IPS DF 6.9 (cell line): ENCODE results near the gene MOB1B.

Experiments
- DNase-seq: peaks from one replicate; pipeline ENCODE4 v3.0.0-alpha.2; 2013; ENCODE audit warnings: low read depth, low spot score
- H3K27ac ChIP-seq: one replicate; pipeline ENCODE4 v1.5.1; 2013; ENCODE audit warnings: low read length, control low read depth
- H3K27me3 ChIP-seq: 2 replicates; pipeline ENCODE4 v1.6.1; 2013; ENCODE audit warnings: mild to moderate bottlenecking, low read length; ENCODE audit not compliant: control insufficient read depth, insufficient read depth
- H3K36me3 ChIP-seq: 2 replicates; pipeline ENCODE4 v1.6.1; 2013; ENCODE audit warnings: low read length; ENCODE audit not compliant: control insufficient read depth, insufficient read depth
- H3K4me1 ChIP-seq: 2 replicates; pipeline ENCODE4 v1.6.1; 2013; ENCODE audit warnings: low read length; ENCODE audit not compliant: control insufficient read depth, insufficient read depth
- H3K4me3 ChIP-seq: 2 replicates; pipeline ENCODE4 v1.5.1; 2013; ENCODE audit warnings: mild to moderate bottlenecking, low read length
- H3K9me3 ChIP-seq: 2 replicates; pipeline ENCODE4 v1.6.1; 2013; ENCODE audit warnings: low read length, inconsistent platforms; ENCODE audit not compliant: control insufficient read depth, insufficient read depth
- WGBS: extraction: QIAGEN DNeasy Blood & Tissue Kit; methylation state at CpG from one replicate; pipeline ENCODE4 v1.1.7; 2013; ENCODE audit warnings: mixed read lengths, missing lambda C conversion rate; ENCODE audit not compliant: insufficient read length, insufficient coverage; 5-methylcytosine and 5-hydroxymethylcytosine counted together

Gene MOB1B

GRCh38 chr4:70914000-70914399, 11.8 kb downstream of the MOB1B start:
- DNase-seq = no peak
- H3K4me3 ChIP-seq = no peak overlapping the region
- no peaks in the 10 kb centered on the region for H3K9me3 ChIP-seq
- H3K4me1 ChIP-seq = no peaks in the 10 kb centered on the region
- H3K36me3 ChIP-seq = no peaks in the 10 kb centered on the region
- H3K27me3 ChIP-seq = no peaks in the 10 kb centered on the region
- no CpG with 5 or more reads among the region's 2 CpGs for WGBS
- H3K27ac ChIP-seq = no peak overlapping the region

GRCh38 chr4:70914631-70915030, 12.5 kb downstream of the MOB1B start:
- no CpG with 5 or more reads among the region's 2 CpGs for WGBS
- H3K4me1 ChIP-seq = no peaks in the 10 kb centered on the region
- no peaks in the 10 kb centered on the region for H3K9me3 ChIP-seq
- DNase-seq = no peak
- H3K36me3 ChIP-seq = no peaks in the 10 kb centered on the region
- no peaks in the 10 kb centered on the region for H3K27me3 ChIP-seq
- H3K4me3 ChIP-seq = no peak overlapping the region
- no peak overlapping the region for H3K27ac ChIP-seq

- WGBS = no CpG with 5 or more reads among the region's 14 CpGs
- no peaks in the 10 kb centered on the region for H3K36me3 ChIP-seq
- H3K4me3 ChIP-seq = no peak overlapping the region
- no peak overlapping the region for H3K27ac ChIP-seq
- DNase-seq = no peak
- no peaks in the 10 kb centered on the region for H3K9me3 ChIP-seq
- H3K27me3 ChIP-seq = no peaks in the 10 kb centered on the region
- no peaks in the 10 kb centered on the region for H3K4me1 ChIP-seq
Observed at GRCh38 chr4:70915036-70915815, 13.1 kb downstream of the MOB1B start.

- Histone ChIP-seq H3K9me3 (no peaks in the 10 kb centered on the region), H3K27me3 (no peaks in the 10 kb centered on the region), H3K4me1 (no peaks in the 10 kb centered on the region), H3K36me3 (no peaks in the 10 kb centered on the region), H3K27ac (no peak overlapping the region), H3K4me3 (no peak overlapping the region)
- DNase-seq = no peak
- WGBS = no CpG with 5 or more reads among the region's 8 CpGs
Observed at GRCh38 chr4:70915874-70916559, 13.8 kb downstream of the MOB1B start.

GRCh38 chr4:70920592-70920991, 18.4 kb downstream of the MOB1B start:
- DNase-seq = no peak
- H3K4me1 ChIP-seq = no peaks in the 10 kb centered on the region; the same call in 1 of the 2 replicates
- no peaks in the 10 kb centered on the region for H3K27me3 ChIP-seq
- no peaks in the 10 kb centered on the region for H3K9me3 ChIP-seq
- H3K27ac ChIP-seq = no peak overlapping the region
- H3K36me3 ChIP-seq = no peaks in the 10 kb centered on the region
- H3K4me3 ChIP-seq = no peak overlapping the region

GRCh38 chr4:70925418-70925817, 23.2 kb downstream of the MOB1B start:
- H3K36me3 ChIP-seq = no peaks in the 10 kb centered on the region; the same call in 1 of the 2 replicates
- H3K9me3 ChIP-seq = no peaks in the 10 kb centered on the region
- H3K4me1 ChIP-seq = peaks cover 2% of the 10 kb centered on the region; the same call in 1 of the 2 replicates
- no peak overlapping the region for H3K27ac ChIP-seq
- no peak overlapping the region for H3K4me3 ChIP-seq
- H3K27me3 ChIP-seq = no peaks in the 10 kb centered on the region
- DNase-seq = no peak
- no CpG with 5 or more reads among the region's 1 CpG for WGBS

GRCh38 chr4:70925899-70926635, 23.9 kb downstream of the MOB1B start:
- H3K27ac ChIP-seq = no peak overlapping the region
- peaks cover 2% of the 10 kb centered on the region; the same call in 1 of the 2 replicates for H3K4me1 ChIP-seq
- H3K4me3 ChIP-seq = no peak overlapping the region
- no CpG with 5 or more reads among the region's 6 CpGs for WGBS
- H3K27me3 ChIP-seq = no peaks in the 10 kb centered on the region
- H3K9me3 ChIP-seq = no peaks in the 10 kb centered on the region
- no peak for DNase-seq
- no peaks in the 10 kb centered on the region; the same call in 1 of the 2 replicates for H3K36me3 ChIP-seq

GRCh38 chr4:70927502-70928137, 25.5 kb downstream of the MOB1B start:
- Histone ChIP-seq H3K27me3 (no peaks in the 10 kb centered on the region), H3K27ac (no peak overlapping the region), H3K4me1 (peaks cover 2% of the 10 kb centered on the region; the same call in 1 of the 2 replicates), H3K9me3 (no peaks in the 10 kb centered on the region), H3K4me3 (no peak overlapping the region), H3K36me3 (no peaks in the 10 kb centered on the region; the same call in 1 of the 2 replicates)
- DNase-seq = no peak
- WGBS = no CpG with 5 or more reads among the region's 8 CpGs

- WGBS = no CpG with 5 or more reads among the region's 2 CpGs
- H3K27me3 ChIP-seq = no peaks in the 10 kb centered on the region
- H3K27ac ChIP-seq = no peak overlapping the region
- H3K4me1 ChIP-seq = peaks cover 2% of the 10 kb centered on the region; the same call in 1 of the 2 replicates
- no peak overlapping the region for H3K4me3 ChIP-seq
- DNase-seq = no peak
- H3K36me3 ChIP-seq = no peaks in the 10 kb centered on the region; the same call in 1 of the 2 replicates
- H3K9me3 ChIP-seq = no peaks in the 10 kb centered on the region
Observed at GRCh38 chr4:70930530-70931256, 28.5 kb downstream of the MOB1B start.
